ENCODE measurements around the gene USP40. TPM values are rescaled to one million over a fixed set of nuclear protein-coding genes. Genes with fewer than 3 reads are reported as not detected.

Gene USP40
- polyA plus RNA-seq, 4 donors: 19.3 to 40.9 (median 30.6) TPM

- no peaks in the 10 kb centered on the region for H3K27me3 ChIP-seq (ENCODE audit: control insufficient read depth in 3 of 3, insufficient read depth in 3 of 3, low read length in 3 of 3)
- FAIRE-seq: no peak
- DNase-seq: no peak
- no peaks in the 10 kb centered on the region for H3K9me3 ChIP-seq (ENCODE audit: control insufficient read depth in 2 of 2, insufficient read depth in 1 of 2, low read depth in 1 of 2, low read length in 1 of 2)
- H3K36me3 ChIP-seq (ENCODE audit: control insufficient read depth in 3 of 3, insufficient read depth in 2 of 3, low read depth in 1 of 3, low read length in 3 of 3): no peaks in the 10 kb centered on the region
- 85 to 97% (median 88%) methylated on average over 3 of the region's 3 CpGs for WGBS, 3 donors
- H3K4me1 ChIP-seq (ENCODE audit: control insufficient read depth in 3 of 3, insufficient read depth in 2 of 3, low read depth in 1 of 3, low read length in 2 of 3): peaks cover 0 to 18% (median 7%) of the 10 kb centered on the region in 3 donors
- no peak overlapping the region for H3K4me3 ChIP-seq (ENCODE audit: low read depth in 1 of 3, low read length in 3 of 3)
- no peak overlapping the region for H3K27ac ChIP-seq (ENCODE audit: low read depth in 1 of 3, low read length in 2 of 3)
These were observed 138.6 kb downstream of the USP40 start for GRCh38 chr2:233428008-233428407.

GRCh38 chr2:233426619-233427342 lies 139.8 kb downstream of the USP40 start:
- peak in 1 of 2 donors; percentile 58 for DNase-seq
- Histone ChIP-seq H3K4me3 (ENCODE audit: low read depth in 1 of 3, low read length in 3 of 3) (no peak overlapping the region), H3K27me3 (ENCODE audit: control insufficient read depth in 3 of 3, insufficient read depth in 3 of 3, low read length in 3 of 3) (no peaks in the 10 kb centered on the region), H3K27ac (ENCODE audit: low read depth in 1 of 3, low read length in 2 of 3) (no peak overlapping the region), H3K36me3 (ENCODE audit: control insufficient read depth in 3 of 3, insufficient read depth in 2 of 3, low read depth in 1 of 3, low read length in 3 of 3) (no peaks in the 10 kb centered on the region), H3K9me3 (ENCODE audit: control insufficient read depth in 2 of 2, insufficient read depth in 1 of 2, low read depth in 1 of 2, low read length in 1 of 2) (no peaks in the 10 kb centered on the region), H3K4me1 (ENCODE audit: control insufficient read depth in 3 of 3, insufficient read depth in 2 of 3, low read depth in 1 of 3, low read length in 2 of 3) (peaks cover 2 to 29% (median 11%) of the 10 kb centered on the region in 3 donors)
- FAIRE-seq: no peak
- 74 to 80% (median 74%) methylated on average over 7 of the region's 7 CpGs for WGBS, 3 donors

Other genes with a start within 250 kb of the USP40 start
- gene DGKD, start 212.3 kb downstream of the USP40 start, polyA plus RNA-seq: 10 to 100 TPM; 17.7 to 54.3 (median 37.0) TPM
- gene UGT1A8, start 50.9 kb upstream of the USP40 start, polyA plus RNA-seq: 10 to 100 TPM in 1 of 4 donors, 1 to 10 TPM in 2, under 1 TPM in 1; 0.07 to 13.6 (median 4.9) TPM
- gene UGT1A10, start 69.7 kb upstream of the USP40 start, polyA plus RNA-seq: 10 to 100 TPM in 3 of 4 donors, under 1 TPM in 1; 0.27 to 30.0 (median 18.5) TPM
- gene UGT1A9, start 105.1 kb upstream of the USP40 start, polyA plus RNA-seq: under 1 TPM in 1 of 4 donors, not detected in 3; 0.07 TPM
- gene UGT1A7, start 115.1 kb upstream of the USP40 start, polyA plus RNA-seq: 1 to 10 TPM in 1 of 4 donors, under 1 TPM in 2, not detected in 1; 0.03 to 9.6 (median 0.19) TPM
- 1 to 10 TPM in 2 of 4 donors, under 1 TPM in 1, not detected in 1; 0.21 to 1.8 (median 1.4) TPM for gene UGT1A6, start 126.1 kb upstream of the USP40 start, polyA plus RNA-seq
- 10 to 100 TPM in 1 of 4 donors, under 1 TPM in 2, not detected in 1; 0.15 to 15.4 (median 0.48) TPM for gene UGT1A5, start 146.1 kb upstream of the USP40 start, polyA plus RNA-seq
- gene UGT1A4, start 152.0 kb upstream of the USP40 start, polyA plus RNA-seq: 1 to 10 TPM in 1 of 4 donors, under 1 TPM in 2, not detected in 1; 0.09 to 7.3 (median 0.66) TPM
- gene UGT1A3, start 162.3 kb upstream of the USP40 start, polyA plus RNA-seq: 1 to 10 TPM in 2 of 4 donors, under 1 TPM in 2; 0.22 to 6.8 (median 2.7) TPM
- 10 to 100 TPM in 3 of 4 donors, under 1 TPM in 1; 0.38 to 78.9 (median 28.0) TPM for gene UGT1A1, start 193.5 kb upstream of the USP40 start, polyA plus RNA-seq
- gene MROH2A, start 211.5 kb upstream of the USP40 start, polyA plus RNA-seq: 1 to 10 TPM in 1 of 4 donors, under 1 TPM in 3; 0.19 to 1.6 (median 0.42) TPM